Upper lobe of left lung (tissue), 4 donors: ENCODE measurements around the gene TYRP1.

Source experiments
- CTCF ChIP-seq, 6 experiments: fragments of 450-650 bp in 4 of 6; fragments of 200-600 bp in 2 of 6; sonication (generic) in 2 of 6; IDR thresholded peaks; one replicate each; pipeline ENCODE4 v1.5.1; 2016 to 2019; ENCODE audit warnings: antibody characterized with exemption in 6 of 6
- EP300 ChIP-seq, 4 donors: sonication (generic); formaldehyde crosslinking; IDR thresholded peaks; one replicate each; pipeline ENCODE4 v1.5.1; 2017; ENCODE audit warnings: antibody characterized with exemption in 4 of 4, control low read depth in 2 of 4
- POLR2A ChIP-seq, 4 donors: fragments of 450-650 bp; IDR thresholded peaks; one replicate each; pipeline ENCODE4 v1.5.1; 2016 to 2017; ENCODE audit warnings: antibody characterized with exemption in 4 of 4, mild to moderate bottlenecking in 2 of 4
- POLR2AphosphoS5 ChIP-seq, 2 donors: sonication (generic); formaldehyde crosslinking; IDR thresholded peaks; one replicate each; pipeline ENCODE4 v1.5.1; 2017; ENCODE audit warnings: antibody characterized with exemption in 2 of 2

- TF ChIP-seq CTCF (IDR thresholded peaks at IDR 0.05) = no peak
- TF ChIP-seq EP300 (IDR thresholded peaks at IDR 0.05) = no peak
- TF ChIP-seq POLR2A (IDR thresholded peaks at IDR 0.05) = no peak
- TF ChIP-seq POLR2AphosphoS5 (IDR thresholded peaks at IDR 0.05) = no peak
Measured at GRCh38 chr9:12722131-12722530, 28.9 kb downstream of the TYRP1 start.
